Measurements from ENCODE around the gene COL15A1. TPM values are rescaled to one million over a fixed set of nuclear protein-coding genes. Genes with fewer than 3 reads are reported as not detected.
A peak's percentile ranks its signal among the peaks of the same experiment; 100 is the strongest.

Gene COL15A1
- total RNA-seq, 2 experiments from 2014 or later = not detected

DNA sequence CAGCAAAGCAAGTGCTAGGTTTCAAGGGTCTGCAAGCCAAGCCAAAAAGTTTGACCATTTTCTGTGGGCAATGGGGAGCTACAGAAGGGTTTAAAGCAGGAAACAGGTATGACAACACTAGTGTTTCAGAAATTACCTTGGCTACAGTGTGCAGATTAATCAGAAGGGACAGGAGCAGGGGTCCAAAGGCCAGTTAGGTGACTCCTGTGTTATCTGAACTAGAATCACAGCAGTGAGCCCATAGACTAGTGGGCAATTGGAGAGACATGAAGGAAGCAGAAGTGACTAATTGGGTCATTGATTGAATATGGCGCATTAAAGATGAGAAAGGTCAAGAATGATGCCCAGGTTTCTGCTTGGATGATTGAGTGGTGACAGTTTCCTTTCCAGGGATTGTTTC lies 119.8 kb downstream of the COL15A1 start:
- Mint-ChIP-seq H3K27me3 (no peaks in the 10 kb centered on the region), H3K36me3 (ENCODE audit: low read depth) (no peaks in the 10 kb centered on the region), H3K9me3 (ENCODE audit: low read depth) (no peaks in the 10 kb centered on the region), H3K4me3 (no peak overlapping the region), H3K4me1 (peaks cover 29% of the 10 kb centered on the region), H3K27ac (no peak overlapping the region)
- intact Hi-C loops (cut with DNase I, micrococcal nuclease) = no loop called here
- ChIA-PET POLR2A (no interaction called here), CTCF (no interaction called here)
- DNase-seq (no peak), ATAC-seq (no peak)

DNA sequence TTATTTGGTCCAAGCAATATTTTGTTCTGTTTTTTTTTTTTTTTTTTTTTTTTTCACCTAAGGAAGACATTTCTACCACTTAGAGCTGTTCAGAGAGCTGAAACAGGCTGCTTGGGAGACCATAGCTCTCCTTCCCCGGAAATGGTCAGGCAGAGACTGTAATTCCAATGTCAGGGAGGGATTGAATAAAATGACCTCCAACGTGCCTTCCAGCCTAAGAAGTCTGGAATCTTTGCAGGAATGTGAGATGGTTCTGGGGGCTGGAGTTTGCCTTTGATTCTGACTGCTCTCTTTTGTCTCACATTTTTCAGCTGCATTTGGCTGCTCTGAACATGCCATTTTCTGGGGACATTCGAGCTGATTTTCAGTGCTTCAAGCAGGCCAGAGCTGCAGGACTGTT lies 122.9 kb downstream of the COL15A1 start:
- Mint-ChIP-seq H3K4me1 (peaks cover 34% of the 10 kb centered on the region), H3K27me3 (no peaks in the 10 kb centered on the region), H3K36me3 (ENCODE audit: low read depth) (no peaks in the 10 kb centered on the region), H3K27ac (no peak overlapping the region), H3K4me3 (no peak overlapping the region), H3K9me3 (ENCODE audit: low read depth) (no peaks in the 10 kb centered on the region)
- ChIA-PET CTCF (interaction anchor here (1.2 kb wide), 2 partner anchors 8 to 74 kb away, joined by 3 to 4 read pairs; no protein-coding TSS in a partner anchor), POLR2A (no interaction called here)
- ATAC-seq = no peak
- DNase-seq = no peak
- intact Hi-C loops (cut with DNase I, micrococcal nuclease) = no loop called here

DNA sequence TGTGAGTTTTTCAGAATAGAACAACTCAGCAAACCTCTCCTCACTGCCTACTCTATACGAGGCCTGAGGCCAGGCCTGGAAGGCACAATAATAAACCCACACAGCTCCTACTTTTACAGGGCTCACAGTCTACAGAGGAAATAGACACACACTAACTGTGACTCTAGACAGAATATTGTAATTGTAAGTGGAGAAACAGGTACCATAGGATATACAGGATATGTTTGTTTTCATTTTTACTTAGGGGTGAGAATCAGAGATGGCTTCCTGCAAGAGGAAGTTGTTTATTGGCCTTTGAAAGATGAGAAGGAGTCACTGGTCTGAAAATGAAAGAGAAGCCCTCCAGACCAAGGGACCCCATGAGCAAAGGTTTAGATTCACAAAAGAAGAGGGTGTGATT lies 125.4 kb downstream of the COL15A1 start:
- Mint-ChIP-seq H3K4me3 (no peak overlapping the region), H3K27ac (peak overlapping the region; percentile 2), H3K4me1 (peaks cover 28% of the 10 kb centered on the region), H3K9me3 (ENCODE audit: low read depth) (no peaks in the 10 kb centered on the region), H3K27me3 (no peaks in the 10 kb centered on the region), H3K36me3 (ENCODE audit: low read depth) (no peaks in the 10 kb centered on the region)
- intact Hi-C loops (cut with DNase I, micrococcal nuclease) = no loop called here
- ChIA-PET POLR2A (no interaction called here), CTCF (interaction anchor here (1.4 kb wide), 1 partner anchor 11 kb away, joined by 5 read pairs; no protein-coding TSS in a partner anchor)
- ATAC-seq (peak; percentile 26), DNase-seq (no peak)

DNA sequence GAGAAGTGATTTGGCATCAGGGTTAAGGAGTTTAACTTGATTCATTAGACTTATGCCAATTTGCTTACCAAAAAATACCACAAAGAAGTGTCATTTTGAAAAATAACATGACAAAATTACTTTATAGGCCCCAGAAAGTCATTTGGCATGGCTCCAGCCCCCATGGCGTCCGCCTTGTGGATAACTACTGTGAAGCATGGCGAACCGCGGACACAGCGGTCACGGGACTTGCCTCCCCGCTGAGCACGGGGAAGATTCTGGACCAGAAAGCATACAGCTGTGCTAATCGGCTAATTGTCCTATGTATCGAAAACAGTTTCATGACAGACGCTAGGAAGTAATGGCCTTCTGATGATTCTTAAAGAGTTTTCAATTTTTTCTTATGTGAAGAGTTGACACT lies 125.8 kb downstream of the COL15A1 start:
- intact Hi-C loops (cut with DNase I, micrococcal nuclease) = no loop called here
- no peaks in the 10 kb centered on the region for H3K36me3 Mint-ChIP-seq (ENCODE audit: low read depth)
- no peak overlapping the region for H3K27ac Mint-ChIP-seq
- DNase-seq (no peak), ATAC-seq (no peak)
- CTCF ChIA-PET = interaction anchor here (1.4 kb wide), 1 partner anchor 11 kb away, joined by 5 read pairs; no protein-coding TSS in a partner anchor
- peaks cover 25% of the 10 kb centered on the region for H3K4me1 Mint-ChIP-seq
- POLR2A ChIA-PET = no interaction called here
- H3K4me3 Mint-ChIP-seq = no peak overlapping the region
- no peaks in the 10 kb centered on the region for H3K27me3 Mint-ChIP-seq
- no peaks in the 10 kb centered on the region for H3K9me3 Mint-ChIP-seq (ENCODE audit: low read depth)

DNA sequence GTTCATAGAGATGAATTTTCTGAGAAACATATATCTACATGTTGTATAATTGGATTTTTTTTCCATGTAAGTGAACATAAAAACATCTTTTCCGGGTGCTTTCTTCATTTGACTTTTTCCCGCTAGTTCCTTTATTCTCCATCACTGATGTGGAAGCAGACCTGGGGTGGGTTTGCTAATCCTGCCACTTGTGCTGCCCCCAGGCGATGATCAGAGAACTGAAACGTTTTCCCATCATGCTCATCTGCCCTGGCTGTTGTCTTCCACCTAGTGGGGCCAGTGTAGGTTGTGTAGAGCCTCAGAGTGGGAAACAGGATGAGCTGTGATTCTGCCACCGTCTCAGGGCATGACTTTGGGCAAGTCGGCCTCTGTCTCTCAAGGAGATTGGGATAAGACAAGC lies 127.0 kb downstream of the COL15A1 start:
- Mint-ChIP-seq H3K4me1 (peaks cover 25% of the 10 kb centered on the region), H3K36me3 (ENCODE audit: low read depth) (no peaks in the 10 kb centered on the region), H3K4me3 (no peak overlapping the region), H3K27me3 (no peaks in the 10 kb centered on the region), H3K27ac (no peak overlapping the region), H3K9me3 (ENCODE audit: low read depth) (no peaks in the 10 kb centered on the region)
- intact Hi-C loops (cut with DNase I, micrococcal nuclease) = no loop called here
- CTCF ChIA-PET = interaction anchor here (0.9 to 1.2 kb wide), 2 partner anchors 21 to 72 kb away, joined by 3 to 4 read pairs; no protein-coding TSS in a partner anchor
- ATAC-seq (no peak), DNase-seq (no peak)
- POLR2A ChIA-PET = no interaction called here

DNA sequence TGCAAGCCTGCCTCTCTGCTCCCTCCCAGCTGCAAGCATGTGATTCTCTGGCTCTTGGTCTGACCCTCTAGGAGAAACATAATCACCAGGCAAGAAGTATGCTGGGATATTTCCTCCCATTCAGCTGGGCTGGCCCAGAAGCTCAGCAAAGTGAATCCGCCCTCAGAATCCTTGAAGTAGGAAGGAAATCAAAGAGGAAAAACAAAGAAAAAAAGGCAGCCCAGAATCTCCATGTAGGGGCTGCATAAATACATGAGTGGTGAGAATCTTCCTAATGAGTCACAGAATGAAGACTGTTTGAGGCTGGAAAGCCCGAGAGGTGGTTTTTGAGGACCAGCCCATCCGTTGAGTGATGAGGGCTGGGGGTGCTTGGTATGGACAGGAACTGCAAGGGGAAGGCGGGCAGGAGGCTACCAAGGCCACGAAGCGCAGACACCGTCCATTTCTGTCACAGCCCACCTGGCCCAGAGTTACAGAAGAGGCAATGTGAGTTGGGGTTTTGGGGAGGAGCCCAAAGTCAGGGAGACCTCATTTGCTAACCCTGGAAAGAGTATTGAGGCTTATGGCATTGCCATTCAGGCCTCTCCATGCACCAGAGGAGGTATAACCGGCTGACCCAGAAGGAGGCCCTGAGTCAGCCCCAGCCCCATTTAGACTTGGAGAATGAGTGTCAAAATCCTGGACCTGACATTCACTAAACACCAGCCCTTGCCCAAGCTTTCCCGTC lies 127.8 kb downstream of the COL15A1 start:
- no peak for DNase-seq
- H3K9me3 Mint-ChIP-seq (ENCODE audit: low read depth) = no peaks in the 10 kb centered on the region
- intact Hi-C loops (cut with DNase I, micrococcal nuclease) = no loop called here
- ChIA-PET POLR2A (no interaction called here), CTCF (interaction anchor here (0.9 to 1.2 kb wide), 2 partner anchors 21 to 73 kb away, joined by 3 to 4 read pairs; no protein-coding TSS in a partner anchor)
- peaks cover 30% of the 10 kb centered on the region for H3K4me1 Mint-ChIP-seq
- H3K27ac Mint-ChIP-seq = no peak overlapping the region
- no peaks in the 10 kb centered on the region for H3K27me3 Mint-ChIP-seq
- H3K36me3 Mint-ChIP-seq (ENCODE audit: low read depth) = no peaks in the 10 kb centered on the region
- no peak for ATAC-seq
- no peak overlapping the region for H3K4me3 Mint-ChIP-seq

DNA sequence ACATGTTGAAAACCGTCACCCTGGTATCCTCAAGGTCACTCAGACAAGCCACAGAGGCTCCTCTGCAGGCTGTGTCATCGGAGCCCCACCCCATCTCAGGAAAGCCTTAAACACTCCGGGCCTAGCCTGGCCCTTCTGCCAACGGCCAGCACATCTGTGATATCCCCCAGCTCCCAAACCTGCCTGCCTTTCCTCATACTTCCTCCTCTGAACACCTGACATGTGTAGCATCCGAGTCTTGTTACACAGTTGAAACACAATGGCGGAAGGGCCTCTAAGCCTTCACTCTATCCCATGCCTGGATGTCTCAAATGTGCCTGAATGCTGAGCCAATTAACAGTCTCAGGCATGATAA lies 128.3 kb downstream of the COL15A1 start:
- POLR2A ChIA-PET = no interaction called here
- Mint-ChIP-seq H3K27me3 (no peaks in the 10 kb centered on the region), H3K4me1 (peaks cover 36% of the 10 kb centered on the region), H3K36me3 (ENCODE audit: low read depth) (no peaks in the 10 kb centered on the region), H3K4me3 (no peak overlapping the region), H3K9me3 (ENCODE audit: low read depth) (no peaks in the 10 kb centered on the region), H3K27ac (no peak overlapping the region)
- intact Hi-C loops (cut with DNase I, micrococcal nuclease) = no loop called here
- no peak for ATAC-seq
- no peak for DNase-seq
- CTCF ChIA-PET = no interaction called here

DNA sequence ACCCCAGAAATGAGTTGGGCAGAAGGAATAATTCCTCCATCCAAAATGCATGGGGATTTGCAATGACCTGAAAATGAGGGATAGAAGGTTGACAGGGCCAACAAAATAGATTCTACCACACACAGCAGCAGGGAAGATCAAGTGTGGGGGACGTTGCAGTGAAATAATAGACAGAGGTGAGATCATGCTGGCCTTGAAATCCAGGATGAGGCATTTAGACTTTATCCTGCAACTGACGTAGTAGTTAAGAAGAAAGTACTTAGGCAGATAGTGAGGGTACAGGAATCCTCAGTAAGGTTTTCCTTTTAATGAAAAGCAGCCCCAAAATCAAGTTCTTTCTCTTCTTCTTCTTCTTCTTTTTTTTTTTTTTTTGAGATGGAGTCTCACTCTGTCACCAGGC lies 129.6 kb downstream of the COL15A1 start:
- intact Hi-C loops (cut with DNase I, micrococcal nuclease) = no loop called here
- H3K27ac Mint-ChIP-seq = no peak overlapping the region
- no peak for DNase-seq
- H3K36me3 Mint-ChIP-seq (ENCODE audit: low read depth) = no peaks in the 10 kb centered on the region
- no peak overlapping the region for H3K4me3 Mint-ChIP-seq
- ChIA-PET POLR2A (interaction anchor here (0.6 kb wide), 1 partner anchor 92 kb away, joined by 3 read pairs; no protein-coding TSS in a partner anchor), CTCF (no interaction called here)
- ATAC-seq = no peak
- peaks cover 41% of the 10 kb centered on the region for H3K4me1 Mint-ChIP-seq
- no peaks in the 10 kb centered on the region for H3K27me3 Mint-ChIP-seq
- H3K9me3 Mint-ChIP-seq (ENCODE audit: low read depth) = no peaks in the 10 kb centered on the region

DNA sequence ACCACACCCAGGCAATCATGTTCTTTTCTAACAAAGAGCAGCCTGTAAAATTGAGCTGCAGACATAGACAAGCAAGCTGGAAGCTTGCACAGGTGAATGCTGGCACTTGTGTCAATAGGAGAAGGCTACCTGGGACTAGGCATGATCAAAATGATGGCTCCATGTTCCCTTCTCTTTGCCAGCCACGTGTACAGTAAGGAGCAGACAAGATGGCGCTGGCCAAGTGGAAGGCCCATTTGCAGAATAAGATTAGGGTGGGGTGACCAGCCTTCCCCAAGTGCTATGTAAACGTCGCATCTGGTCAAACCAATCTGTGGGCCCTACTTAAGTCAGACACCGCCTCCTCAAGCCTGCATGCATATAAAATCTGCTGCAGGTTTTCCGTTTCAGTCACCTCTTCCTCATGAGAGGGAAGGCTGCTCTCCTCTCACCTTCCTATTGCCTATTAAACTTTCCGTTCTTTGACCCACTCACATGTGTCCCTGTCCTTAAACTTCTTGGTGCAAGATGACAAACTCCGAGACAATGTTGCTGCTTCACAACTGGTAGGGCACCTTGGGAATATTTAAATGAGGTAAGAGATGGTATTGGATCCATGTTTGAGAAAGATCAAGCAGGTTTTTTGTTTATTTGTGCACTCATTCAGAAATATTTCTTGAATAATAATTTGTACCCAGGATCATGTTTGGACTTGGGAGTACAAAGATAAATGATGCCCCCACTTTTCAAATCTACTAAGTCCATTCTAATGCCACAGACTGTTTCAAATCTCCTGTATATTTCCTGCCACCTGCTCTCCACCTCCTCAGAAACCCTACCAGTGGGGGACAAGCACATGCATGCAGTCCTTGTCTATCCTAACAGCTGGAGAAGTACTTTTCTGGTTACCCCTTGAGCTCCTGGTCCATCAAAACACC lies 130.5 kb downstream of the COL15A1 start:
- DNase-seq (no peak), ATAC-seq (no peak)
- ChIA-PET CTCF (interaction anchor here (0.8 kb wide), 1 partner anchor 307 kb away, joined by 3 read pairs; no protein-coding TSS in a partner anchor), POLR2A (no interaction called here)
- H3K36me3 Mint-ChIP-seq (ENCODE audit: low read depth) = no peaks in the 10 kb centered on the region
- no peaks in the 10 kb centered on the region for H3K9me3 Mint-ChIP-seq (ENCODE audit: low read depth)
- no peaks in the 10 kb centered on the region for H3K27me3 Mint-ChIP-seq
- H3K27ac Mint-ChIP-seq = no peak overlapping the region
- no peak overlapping the region for H3K4me3 Mint-ChIP-seq
- H3K4me1 Mint-ChIP-seq = peaks cover 34% of the 10 kb centered on the region
- intact Hi-C loops (cut with DNase I, micrococcal nuclease) = no loop called here

DNA sequence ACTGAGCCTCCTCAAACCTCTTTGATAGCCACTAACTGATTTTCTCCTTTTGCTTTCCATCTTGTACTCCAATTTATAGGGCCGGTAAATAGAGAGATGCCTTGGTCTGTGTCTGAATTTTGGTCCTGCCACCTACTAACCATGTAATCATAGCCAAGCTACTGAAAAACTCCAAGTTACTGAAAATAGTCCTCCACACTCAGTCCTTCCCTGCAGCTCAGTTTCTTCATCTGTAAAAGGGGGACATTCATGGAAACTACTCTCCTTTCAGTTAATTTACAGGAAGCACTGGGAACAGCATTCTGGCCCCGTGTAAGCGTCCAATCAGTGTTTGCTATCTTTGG lies 131.2 kb downstream of the COL15A1 start:
- no peak for ATAC-seq
- H3K36me3 Mint-ChIP-seq (ENCODE audit: low read depth) = no peaks in the 10 kb centered on the region
- intact Hi-C loops (cut with DNase I, micrococcal nuclease) = no loop called here

DNA sequence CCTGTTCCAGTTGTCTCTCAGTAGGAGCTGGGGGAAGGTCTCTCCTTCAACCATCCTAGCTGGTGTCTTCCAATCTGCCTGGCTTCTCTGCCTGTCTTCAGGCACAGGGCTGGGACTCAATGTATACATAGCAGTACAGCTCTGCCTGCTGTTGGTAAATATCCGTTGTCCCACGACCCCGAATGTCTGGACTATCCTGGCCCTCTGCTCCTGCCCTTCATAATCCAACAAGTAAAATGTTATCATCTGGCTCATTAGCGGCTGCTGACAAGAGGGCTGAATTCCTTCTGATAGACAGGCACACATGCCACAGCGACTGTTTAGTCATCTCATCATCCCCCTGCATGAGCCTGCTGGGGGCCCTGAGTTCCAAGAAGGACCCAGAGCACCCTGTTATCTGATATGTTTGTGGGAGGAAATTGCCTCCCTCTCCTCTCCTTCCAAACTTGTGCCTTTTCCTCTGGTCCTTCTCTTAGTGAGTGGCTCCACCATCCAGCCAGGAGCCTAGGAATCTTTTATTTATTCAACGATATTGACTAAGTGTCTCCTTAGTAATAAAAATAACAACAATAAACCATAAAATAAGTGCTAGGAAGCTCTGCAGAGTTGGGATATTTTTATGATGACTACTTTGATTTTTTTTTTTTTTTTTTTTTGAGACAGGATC lies 131.7 kb downstream of the COL15A1 start:
- H3K27me3 Mint-ChIP-seq = no peaks in the 10 kb centered on the region

More for the DNA sequence above, 131.2 kb downstream of the COL15A1 start:
- peaks cover 31% of the 10 kb centered on the region for H3K4me1 Mint-ChIP-seq
- no peak overlapping the region for H3K27ac Mint-ChIP-seq
- CTCF ChIA-PET = interaction anchor here (0.6 to 0.8 kb wide), 2 partner anchors 255 to 306 kb away, joined by 3 read pairs; no protein-coding TSS in a partner anchor
- H3K9me3 Mint-ChIP-seq (ENCODE audit: low read depth) = no peaks in the 10 kb centered on the region
- H3K27me3 Mint-ChIP-seq = no peaks in the 10 kb centered on the region
- H3K4me3 Mint-ChIP-seq = no peak overlapping the region
- POLR2A ChIA-PET = no interaction called here
- DNase-seq = no peak

More for the DNA sequence above, 131.7 kb downstream of the COL15A1 start:
- CTCF ChIA-PET = interaction anchor here (0.6 kb wide), 1 partner anchor 256 kb away, joined by 3 read pairs; no protein-coding TSS in a partner anchor
- Mint-ChIP-seq H3K27ac (no peak overlapping the region), H3K4me3 (no peak overlapping the region), H3K4me1 (peaks cover 30% of the 10 kb centered on the region), H3K36me3 (ENCODE audit: low read depth) (no peaks in the 10 kb centered on the region), H3K9me3 (ENCODE audit: low read depth) (no peaks in the 10 kb centered on the region)
- POLR2A ChIA-PET = no interaction called here
- no peak for ATAC-seq
- DNase-seq = no peak
- intact Hi-C loops (cut with DNase I, micrococcal nuclease) = no loop called here

Measured in activated CD4-positive, alpha-beta T cell treated with anti-CD3 and anti-CD28 coated beads for 36 hours (primary cell).